ENCODE data around the gene EEF1AKMT2. TPM values are rescaled to one million over a fixed set of nuclear protein-coding genes. Genes with fewer than 3 reads are reported as not detected.
A peak's percentile ranks its signal among the peaks of the same experiment; 100 is the strongest.

Gene EEF1AKMT2
- total and polyA plus RNA-seq, 2 of the 13 experiments (the other 11 are each of a cell fraction or from before 2014, with no cell fraction given): 11.3 to 19.3 TPM

DNA sequence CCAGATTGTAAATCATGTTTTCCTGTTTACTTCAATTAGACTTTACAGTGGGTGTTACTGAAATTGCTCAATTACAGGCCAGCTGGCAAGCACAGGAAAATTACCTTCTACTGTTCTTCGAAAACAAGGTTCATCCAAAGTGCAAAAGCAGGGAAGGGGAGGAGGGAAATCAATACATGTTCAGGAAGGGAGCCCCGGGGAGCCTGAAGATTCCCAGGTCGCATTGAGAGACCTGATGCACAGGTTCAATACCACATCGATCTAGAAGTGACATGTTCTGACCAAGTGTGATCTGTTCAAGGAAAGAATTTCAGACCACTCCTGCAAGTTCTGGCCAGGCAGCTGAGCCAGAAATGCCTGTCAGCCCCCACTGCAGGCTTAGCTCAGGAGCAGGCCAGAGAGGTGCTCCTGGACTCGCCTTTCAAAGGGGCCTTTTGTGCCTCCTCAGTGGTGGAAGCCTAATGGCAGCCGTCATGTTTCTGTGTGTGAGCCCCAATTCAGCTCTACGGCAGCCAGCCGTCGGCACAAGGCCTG is 83.4 kb downstream of the EEF1AKMT2 start (continued):
- TF ChIP-seq, protein P1, sequence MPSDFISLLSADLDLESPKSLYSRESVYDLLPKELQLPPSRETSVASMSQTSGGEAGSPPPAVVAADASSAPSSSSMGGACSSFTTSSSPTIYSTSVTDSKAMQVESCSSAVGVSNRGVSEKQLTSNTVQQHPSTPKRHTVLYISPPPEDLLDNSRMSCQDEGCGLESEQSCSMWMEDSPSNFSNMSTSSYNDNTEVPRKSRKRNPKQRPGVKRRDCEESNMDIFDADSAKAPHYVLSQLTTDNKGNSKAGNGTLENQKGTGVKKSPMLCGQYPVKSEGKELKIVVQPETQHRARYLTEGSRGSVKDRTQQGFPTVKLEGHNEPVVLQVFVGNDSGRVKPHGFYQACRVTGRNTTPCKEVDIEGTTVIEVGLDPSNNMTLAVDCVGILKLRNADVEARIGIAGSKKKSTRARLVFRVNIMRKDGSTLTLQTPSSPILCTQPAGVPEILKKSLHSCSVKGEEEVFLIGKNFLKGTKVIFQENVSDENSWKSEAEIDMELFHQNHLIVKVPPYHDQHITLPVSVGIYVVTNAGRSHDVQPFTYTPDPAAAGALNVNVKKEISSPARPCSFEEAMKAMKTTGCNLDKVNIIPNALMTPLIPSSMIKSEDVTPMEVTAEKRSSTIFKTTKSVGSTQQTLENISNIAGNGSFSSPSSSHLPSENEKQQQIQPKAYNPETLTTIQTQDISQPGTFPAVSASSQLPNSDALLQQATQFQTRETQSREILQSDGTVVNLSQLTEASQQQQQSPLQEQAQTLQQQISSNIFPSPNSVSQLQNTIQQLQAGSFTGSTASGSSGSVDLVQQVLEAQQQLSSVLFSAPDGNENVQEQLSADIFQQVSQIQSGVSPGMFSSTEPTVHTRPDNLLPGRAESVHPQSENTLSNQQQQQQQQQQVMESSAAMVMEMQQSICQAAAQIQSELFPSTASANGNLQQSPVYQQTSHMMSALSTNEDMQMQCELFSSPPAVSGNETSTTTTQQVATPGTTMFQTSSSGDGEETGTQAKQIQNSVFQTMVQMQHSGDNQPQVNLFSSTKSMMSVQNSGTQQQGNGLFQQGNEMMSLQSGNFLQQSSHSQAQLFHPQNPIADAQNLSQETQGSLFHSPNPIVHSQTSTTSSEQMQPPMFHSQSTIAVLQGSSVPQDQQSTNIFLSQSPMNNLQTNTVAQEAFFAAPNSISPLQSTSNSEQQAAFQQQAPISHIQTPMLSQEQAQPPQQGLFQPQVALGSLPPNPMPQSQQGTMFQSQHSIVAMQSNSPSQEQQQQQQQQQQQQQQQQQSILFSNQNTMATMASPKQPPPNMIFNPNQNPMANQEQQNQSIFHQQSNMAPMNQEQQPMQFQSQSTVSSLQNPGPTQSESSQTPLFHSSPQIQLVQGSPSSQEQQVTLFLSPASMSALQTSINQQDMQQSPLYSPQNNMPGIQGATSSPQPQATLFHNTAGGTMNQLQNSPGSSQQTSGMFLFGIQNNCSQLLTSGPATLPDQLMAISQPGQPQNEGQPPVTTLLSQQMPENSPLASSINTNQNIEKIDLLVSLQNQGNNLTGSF (CRISPR knock-in tag; IDR thresholded peaks at IDR 0.05): no peak
- no peak for TF ChIP-seq HNRNPLL (IDR thresholded peaks at IDR 0.05; ENCODE audit: low read depth, low read length, poor library complexity, severe bottlenecking)
- TF ChIP-seq, protein P2, sequence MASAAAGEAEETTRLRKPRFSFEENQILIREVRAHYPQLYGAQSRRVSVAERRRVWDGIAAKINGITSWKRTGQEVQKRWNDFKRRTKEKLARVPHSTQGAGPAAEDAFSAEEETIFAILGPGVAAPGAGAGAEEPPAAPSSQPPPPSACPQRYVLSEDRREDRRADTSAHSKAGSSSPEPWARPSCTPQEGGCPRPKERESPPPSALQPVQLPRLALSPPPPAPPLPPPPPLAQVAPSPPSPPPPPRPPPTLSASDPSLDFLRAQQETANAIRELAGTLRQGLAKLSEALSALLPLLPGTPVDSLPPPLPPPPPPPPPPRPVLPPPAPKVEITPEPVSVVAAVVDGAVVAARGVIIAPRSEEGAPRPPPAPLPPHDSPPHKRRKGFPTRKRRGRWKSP (CRISPR knock-in tag; IDR thresholded peaks at IDR 0.05): no peak
- TF ChIP-seq ZZZ3 (CRISPR knock-in tag; IDR thresholded peaks at IDR 0.05; ENCODE audit: borderline replicate concordance): no peak
- no peak for TF ChIP-seq ZNF775 (CRISPR knock-in tag; IDR thresholded peaks at IDR 0.05; ENCODE audit: borderline replicate concordance)
- TF ChIP-seq, protein P3, sequence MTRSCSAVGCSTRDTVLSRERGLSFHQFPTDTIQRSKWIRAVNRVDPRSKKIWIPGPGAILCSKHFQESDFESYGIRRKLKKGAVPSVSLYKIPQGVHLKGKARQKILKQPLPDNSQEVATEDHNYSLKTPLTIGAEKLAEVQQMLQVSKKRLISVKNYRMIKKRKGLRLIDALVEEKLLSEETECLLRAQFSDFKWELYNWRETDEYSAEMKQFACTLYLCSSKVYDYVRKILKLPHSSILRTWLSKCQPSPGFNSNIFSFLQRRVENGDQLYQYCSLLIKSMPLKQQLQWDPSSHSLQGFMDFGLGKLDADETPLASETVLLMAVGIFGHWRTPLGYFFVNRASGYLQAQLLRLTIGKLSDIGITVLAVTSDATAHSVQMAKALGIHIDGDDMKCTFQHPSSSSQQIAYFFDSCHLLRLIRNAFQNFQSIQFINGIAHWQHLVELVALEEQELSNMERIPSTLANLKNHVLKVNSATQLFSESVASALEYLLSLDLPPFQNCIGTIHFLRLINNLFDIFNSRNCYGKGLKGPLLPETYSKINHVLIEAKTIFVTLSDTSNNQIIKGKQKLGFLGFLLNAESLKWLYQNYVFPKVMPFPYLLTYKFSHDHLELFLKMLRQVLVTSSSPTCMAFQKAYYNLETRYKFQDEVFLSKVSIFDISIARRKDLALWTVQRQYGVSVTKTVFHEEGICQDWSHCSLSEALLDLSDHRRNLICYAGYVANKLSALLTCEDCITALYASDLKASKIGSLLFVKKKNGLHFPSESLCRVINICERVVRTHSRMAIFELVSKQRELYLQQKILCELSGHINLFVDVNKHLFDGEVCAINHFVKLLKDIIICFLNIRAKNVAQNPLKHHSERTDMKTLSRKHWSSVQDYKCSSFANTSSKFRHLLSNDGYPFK (CRISPR knock-in tag; IDR thresholded peaks at IDR 0.05; ENCODE audit: borderline replicate concordance): peak; percentile 48; the same call in 1 of the 2 replicates
- no peak for TF ChIP-seq ZNF337 (CRISPR knock-in tag; IDR thresholded peaks at IDR 0.05; ENCODE audit: borderline replicate concordance, low read depth)
- no peak for TF ChIP-seq ZKSCAN1 (IDR thresholded peaks at IDR 0.05; ENCODE audit: low read length)
- peak; percentile 52; the same call in 1 of the 2 replicates for TF ChIP-seq ZNF205 (CRISPR knock-in tag; IDR thresholded peaks at IDR 0.05)
- TF ChIP-seq, protein P4, sequence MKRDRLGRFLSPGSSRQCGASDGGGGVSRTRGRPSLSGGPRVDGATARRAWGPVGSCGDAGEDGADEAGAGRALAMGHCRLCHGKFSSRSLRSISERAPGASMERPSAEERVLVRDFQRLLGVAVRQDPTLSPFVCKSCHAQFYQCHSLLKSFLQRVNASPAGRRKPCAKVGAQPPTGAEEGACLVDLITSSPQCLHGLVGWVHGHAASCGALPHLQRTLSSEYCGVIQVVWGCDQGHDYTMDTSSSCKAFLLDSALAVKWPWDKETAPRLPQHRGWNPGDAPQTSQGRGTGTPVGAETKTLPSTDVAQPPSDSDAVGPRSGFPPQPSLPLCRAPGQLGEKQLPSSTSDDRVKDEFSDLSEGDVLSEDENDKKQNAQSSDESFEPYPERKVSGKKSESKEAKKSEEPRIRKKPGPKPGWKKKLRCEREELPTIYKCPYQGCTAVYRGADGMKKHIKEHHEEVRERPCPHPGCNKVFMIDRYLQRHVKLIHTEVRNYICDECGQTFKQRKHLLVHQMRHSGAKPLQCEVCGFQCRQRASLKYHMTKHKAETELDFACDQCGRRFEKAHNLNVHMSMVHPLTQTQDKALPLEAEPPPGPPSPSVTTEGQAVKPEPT (CRISPR knock-in tag; IDR thresholded peaks at IDR 0.05; ENCODE audit: low read depth): no peak
- TF ChIP-seq ZNF598 (CRISPR knock-in tag; IDR thresholded peaks at IDR 0.05; ENCODE audit: borderline replicate concordance): peak; percentile 41; the same call in 1 of the 2 replicates
- TF ChIP-seq, protein P5, sequence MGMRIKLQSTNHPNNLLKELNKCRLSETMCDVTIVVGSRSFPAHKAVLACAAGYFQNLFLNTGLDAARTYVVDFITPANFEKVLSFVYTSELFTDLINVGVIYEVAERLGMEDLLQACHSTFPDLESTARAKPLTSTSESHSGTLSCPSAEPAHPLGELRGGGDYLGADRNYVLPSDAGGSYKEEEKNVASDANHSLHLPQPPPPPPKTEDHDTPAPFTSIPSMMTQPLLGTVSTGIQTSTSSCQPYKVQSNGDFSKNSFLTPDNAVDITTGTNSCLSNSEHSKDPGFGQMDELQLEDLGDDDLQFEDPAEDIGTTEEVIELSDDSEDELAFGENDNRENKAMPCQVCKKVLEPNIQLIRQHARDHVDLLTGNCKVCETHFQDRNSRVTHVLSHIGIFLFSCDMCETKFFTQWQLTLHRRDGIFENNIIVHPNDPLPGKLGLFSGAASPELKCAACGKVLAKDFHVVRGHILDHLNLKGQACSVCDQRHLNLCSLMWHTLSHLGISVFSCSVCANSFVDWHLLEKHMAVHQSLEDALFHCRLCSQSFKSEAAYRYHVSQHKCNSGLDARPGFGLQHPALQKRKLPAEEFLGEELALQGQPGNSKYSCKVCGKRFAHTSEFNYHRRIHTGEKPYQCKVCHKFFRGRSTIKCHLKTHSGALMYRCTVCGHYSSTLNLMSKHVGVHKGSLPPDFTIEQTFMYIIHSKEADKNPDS (CRISPR knock-in tag; IDR thresholded peaks at IDR 0.05): no peak
- TF ChIP-seq CEBPB (IDR thresholded peaks at IDR 0.05; ENCODE audit: borderline replicate concordance, low read depth, low read length): peak; percentile 69; the same call in 1 of the 2 replicates
- no peak for TF ChIP-seq SPEN (CRISPR knock-in tag; IDR thresholded peaks at IDR 0.05; ENCODE audit: low read depth)
- TF ChIP-seq ARID2 (CRISPR knock-in tag; IDR thresholded peaks at IDR 0.05; ENCODE audit: borderline replicate concordance): no peak
